ENCODE data around the gene MAD1L1.

The MAD1L1 gene

DNA sequence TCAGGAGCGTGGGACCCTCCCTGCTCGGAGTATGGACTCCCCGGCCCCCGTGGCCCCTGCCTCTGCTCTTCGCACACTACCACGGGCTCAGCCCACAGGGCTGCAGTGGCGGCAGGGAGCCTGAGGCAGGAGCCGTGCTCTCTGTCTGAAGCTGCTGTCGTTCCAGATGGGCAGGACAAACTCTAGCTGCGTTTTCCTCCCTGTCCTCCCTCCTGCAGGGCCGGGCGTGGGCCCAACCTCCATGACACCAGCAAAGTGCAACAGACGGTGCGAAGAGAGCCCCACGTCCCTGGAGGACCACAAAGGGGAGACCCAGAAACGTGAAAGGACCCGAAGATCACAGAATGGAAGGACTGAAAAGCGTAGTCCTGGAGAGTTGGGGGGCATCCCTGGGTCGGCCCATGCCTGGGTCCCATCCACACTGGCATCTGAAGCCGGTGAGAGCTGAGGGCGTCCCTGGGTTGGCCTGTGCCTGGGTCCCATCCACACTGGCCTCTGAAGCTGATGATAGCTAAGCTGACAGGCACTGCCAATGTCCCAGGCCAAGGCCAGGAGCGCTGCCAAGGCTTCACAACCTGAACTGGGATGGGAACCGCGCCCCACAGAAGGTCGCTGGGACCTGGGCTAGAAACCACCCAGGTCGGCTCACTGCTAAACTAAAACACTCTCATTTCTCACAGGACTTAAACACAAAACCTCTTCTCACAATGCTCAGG lies 267.0 kb downstream of the MAD1L1 start:
- H3K4me3 ChIP-seq (ENCODE audit: low read depth, low read length): no peak overlapping the region

DNA sequence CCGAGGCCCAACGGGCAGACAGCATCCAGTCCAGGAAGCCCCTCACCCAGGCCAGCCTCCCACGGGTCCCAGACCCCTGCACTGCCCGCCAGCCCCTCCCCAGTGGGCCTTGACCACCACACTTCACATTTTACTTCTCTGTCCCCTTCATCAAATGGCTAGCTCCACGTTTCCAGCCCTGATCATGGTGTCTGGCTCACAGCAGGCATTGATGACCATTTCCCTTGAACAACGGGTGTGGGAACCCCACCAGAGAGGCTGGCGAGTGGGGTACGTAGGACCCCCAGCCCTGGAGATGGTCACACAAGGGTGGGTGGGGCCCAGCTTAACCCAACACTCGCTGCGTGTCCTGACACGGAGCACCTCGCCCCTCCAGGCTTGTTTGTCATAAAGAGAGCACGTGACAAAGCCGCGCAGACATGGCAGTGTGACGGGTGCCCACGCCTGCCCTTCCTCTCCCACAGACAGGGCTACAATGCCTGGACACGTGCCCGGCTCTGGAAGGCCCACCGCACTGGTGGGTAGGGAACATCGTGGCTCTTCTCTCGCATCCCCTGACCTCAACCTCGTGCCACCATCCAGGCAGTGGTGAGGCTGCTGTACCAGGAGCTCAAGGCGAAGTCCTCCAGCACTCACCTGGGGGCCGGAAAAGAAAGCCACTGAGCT lies 267.7 kb downstream of the MAD1L1 start:
- no peak overlapping the region for H3K4me3 ChIP-seq (ENCODE audit: low read depth, low read length)

DNA sequence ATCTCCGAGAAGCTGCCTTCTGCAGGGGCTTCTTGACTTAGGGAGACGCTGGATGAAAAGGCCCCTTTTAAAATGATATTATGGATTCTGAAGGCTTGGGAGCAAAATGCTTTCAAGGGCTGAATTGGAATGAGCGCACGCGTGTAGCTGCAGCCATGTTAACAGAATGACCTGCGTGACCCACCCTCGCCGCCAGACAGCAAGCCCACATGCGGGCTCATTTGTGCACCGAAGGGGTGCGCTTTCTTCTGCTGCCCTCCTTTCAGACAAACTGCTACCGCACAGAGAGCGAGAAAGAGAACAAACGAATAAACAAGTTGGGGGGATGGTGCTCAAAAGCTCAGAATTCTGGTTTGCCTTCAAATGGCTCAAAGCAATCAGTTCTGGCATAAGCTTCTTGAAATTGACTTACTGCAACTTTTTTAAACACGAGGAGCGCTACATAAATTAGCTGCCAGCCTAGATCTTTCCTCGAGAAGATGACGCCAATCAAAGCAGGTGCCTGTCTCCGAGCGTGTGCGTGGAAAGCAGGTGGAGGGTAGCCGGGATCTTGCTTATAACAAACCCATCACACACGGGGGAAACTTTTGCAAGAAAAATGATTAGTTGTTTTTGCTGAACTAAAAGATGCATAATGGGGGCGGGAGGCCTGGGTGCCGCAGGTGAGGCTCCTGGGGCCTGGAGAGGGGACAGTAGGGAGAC lies 268.4 kb downstream of the MAD1L1 start:
- no peak overlapping the region for H3K4me3 ChIP-seq (ENCODE audit: low read depth, low read length)

DNA sequence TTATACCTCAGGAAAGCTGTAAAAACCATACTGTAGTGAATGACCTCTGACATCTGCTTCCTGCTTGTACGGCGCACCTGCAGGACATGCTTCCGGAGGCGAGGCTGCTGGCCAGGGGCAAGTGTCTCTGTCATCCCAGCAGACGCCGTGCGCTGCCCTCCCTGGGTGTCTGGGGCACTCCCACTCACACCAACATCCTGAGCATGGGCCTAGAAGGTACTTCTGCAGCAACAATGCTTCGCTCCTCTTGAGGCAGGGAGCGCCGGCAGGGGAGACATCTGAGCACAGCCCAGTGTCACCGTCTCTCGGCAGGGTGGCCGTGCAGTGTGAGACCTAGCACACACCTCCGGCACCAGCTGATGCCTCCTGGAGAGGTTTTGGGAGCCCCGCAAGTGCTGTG lies 269.2 kb downstream of the MAD1L1 start:
- H3K4me3 ChIP-seq (ENCODE audit: low read depth, low read length): no peak overlapping the region

DNA sequence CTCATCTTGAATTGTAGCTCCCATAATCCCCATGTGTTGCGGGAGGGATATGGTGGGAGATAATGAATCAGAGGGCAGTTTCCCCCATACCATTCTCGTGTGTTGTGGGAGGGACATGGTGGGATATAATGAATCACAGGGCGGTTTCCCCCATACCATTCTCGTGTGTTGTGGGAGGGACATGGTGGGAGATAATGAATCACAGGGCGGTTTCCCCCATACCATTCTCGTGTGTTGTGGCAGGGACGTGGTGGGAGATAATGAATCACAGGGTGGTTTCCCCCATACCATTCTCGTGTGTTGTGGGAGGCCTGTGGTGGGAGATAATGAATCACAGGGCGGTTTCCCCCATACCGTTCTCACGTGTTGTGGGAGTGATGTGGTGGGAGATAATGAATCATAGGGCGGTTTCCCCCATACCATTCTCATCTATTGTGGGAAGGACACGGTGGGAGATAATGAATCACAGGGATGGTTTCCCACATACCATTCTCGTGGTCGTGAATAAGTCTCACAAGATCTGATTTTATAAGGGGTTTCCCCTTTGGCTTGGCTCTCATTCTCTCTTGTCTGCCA lies 271.0 kb downstream of the MAD1L1 start:
- H3K4me3 ChIP-seq (ENCODE audit: low read depth, low read length): no peak overlapping the region

DNA sequence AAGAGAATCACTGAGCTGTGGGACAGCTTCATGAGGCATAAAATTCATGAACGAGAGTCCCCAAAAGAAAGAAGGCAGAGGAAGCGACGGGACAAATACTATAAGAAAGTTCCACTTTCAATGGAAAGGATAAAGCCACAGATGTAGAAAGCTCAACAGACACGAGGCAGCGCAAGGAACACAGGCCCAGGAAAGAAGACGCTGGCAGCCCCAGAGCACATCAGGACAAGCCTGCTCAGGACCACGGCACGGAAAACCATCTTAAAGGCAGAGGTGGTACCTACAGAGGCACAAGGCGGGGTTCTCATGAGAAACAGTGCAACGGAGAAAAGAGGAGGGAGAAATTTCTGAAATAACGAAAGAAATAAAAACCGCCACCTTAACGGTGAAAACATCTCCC lies 273.4 kb downstream of the MAD1L1 start:
- H3K4me3 ChIP-seq (ENCODE audit: low read depth, low read length): no peak overlapping the region

DNA sequence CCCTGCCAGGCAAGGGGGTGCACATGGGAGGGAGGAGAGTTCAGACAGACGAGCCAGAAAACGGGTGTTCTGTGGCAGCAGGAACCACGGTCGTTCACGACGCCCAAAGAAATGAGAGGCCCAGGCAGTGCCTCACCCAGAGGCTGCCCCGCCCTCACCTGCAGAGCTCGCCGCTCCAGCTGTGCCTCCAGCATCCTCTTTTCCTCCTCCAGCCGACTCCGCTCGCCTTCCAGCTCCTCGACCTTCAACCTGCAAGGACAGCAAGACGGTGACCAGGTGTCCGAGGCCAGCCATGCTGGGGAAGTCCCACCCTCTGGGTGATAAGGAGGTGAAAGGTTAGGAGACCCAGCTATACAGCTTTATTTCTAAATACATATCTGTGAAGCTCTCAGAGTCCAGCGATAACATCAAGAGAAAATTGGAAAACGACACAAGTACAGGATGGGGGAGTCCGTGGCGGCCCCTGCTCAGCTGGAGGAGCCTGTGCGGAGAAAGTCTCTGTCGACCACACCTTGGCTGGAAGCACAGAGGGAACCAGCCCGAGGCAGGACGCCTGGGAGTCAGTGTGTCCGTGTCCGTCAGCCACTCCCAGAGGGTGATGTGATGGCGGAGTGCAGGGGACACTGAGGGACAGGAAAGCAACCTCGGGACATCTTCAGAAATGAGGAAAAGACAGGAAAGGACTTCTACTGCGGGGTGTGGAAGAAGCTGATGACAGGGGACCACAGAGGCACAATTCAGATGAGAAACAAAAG lies 275.1 kb downstream of the MAD1L1 start:
- H3K4me3 ChIP-seq (ENCODE audit: low read depth, low read length): no peak overlapping the region

DNA sequence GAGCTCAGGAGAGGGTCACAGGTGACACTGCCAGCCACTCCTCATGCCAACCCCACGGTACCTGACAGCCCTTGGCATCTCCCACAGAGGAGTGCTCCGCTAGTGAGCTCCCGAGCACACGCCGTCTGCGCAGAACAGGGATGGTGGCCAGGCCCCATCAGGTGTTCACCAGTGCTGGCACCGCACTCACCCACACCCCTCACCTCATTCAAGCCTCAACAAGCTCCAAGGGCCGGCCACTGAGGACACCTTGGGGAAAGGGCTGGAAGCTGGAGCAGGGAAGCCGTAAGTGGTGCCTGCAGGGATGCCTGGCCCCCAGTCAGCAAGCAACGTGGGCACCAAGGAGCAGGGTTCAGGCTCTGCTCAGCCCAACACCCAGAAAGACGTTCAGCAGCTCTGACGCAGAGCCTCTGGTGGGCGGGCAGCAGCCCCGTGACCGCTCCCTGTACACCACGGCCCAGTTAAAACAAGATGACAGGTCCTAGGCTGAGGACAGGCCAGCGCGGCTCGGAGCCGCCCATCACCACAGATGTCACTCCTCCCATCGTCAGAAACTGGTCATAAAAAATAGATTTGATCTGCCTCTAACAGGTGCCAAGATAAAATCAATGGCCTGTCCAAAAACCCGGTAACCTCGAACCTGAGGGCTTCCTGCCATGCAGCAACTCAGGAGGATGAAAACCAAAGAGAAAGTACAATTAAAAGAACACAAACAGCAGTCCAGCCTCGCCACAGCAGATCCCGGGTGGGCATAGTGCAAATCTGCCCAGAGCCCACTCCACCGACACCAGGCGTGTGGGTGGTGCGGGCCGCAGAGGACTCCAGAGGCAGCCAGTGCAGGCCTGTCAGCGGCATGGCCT lies 275.9 kb downstream of the MAD1L1 start:
- no peak overlapping the region for H3K4me3 ChIP-seq (ENCODE audit: low read depth, low read length)

DNA sequence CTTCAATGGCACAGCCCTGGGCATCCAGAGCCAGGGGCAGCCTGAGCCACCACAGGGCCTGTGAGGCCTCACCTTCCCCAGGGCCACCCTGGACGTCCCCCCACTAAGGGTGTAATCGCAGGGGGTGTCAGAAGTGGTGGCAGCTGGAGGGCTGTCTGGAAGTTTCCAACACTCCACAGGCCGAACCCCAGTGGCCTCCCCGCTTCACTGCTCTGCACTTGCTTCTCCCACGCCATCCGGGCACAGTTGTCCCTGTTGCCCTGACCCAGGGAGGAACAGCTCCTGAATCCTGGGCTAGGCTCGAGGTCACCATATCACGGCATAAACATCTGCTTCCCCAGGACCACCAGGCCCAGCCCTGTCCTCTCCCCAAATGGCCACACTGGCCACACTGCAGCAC lies 276.6 kb downstream of the MAD1L1 start:
- H3K4me3 ChIP-seq (ENCODE audit: low read depth, low read length): no peak overlapping the region

DNA sequence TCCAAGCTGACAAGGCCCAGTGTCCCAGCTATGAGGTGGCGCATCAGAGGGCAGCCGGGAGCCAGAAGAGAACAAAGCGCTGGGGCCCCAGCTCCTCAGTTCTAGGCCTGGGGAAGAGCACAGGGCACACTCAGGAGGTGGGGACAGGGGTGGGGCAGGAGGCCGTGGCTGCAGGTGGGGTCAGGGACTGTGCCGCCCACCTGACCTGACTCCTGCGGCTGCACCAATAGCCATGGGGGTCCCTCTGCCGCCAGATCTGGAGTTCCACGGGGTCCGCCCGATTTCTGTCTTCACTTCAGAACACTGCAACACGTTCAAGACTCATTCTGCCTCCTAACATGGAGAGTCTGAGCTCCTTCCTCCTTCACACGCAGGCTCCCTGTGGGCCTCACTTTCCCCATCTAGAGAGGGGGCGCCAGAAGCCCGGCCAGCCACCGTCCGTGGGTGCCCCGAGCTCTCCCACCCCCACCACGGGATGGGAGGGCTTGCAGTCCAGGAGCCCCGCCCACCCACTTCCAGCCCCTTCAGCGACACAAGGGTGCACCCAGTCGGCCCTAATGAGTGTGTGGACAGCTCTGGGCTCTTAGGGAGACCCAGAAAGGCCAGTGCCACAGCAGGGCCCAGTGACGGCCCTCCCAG lies 278.3 kb downstream of the MAD1L1 start:
- no peak overlapping the region for H3K4me3 ChIP-seq (ENCODE audit: low read depth, low read length)

DNA sequence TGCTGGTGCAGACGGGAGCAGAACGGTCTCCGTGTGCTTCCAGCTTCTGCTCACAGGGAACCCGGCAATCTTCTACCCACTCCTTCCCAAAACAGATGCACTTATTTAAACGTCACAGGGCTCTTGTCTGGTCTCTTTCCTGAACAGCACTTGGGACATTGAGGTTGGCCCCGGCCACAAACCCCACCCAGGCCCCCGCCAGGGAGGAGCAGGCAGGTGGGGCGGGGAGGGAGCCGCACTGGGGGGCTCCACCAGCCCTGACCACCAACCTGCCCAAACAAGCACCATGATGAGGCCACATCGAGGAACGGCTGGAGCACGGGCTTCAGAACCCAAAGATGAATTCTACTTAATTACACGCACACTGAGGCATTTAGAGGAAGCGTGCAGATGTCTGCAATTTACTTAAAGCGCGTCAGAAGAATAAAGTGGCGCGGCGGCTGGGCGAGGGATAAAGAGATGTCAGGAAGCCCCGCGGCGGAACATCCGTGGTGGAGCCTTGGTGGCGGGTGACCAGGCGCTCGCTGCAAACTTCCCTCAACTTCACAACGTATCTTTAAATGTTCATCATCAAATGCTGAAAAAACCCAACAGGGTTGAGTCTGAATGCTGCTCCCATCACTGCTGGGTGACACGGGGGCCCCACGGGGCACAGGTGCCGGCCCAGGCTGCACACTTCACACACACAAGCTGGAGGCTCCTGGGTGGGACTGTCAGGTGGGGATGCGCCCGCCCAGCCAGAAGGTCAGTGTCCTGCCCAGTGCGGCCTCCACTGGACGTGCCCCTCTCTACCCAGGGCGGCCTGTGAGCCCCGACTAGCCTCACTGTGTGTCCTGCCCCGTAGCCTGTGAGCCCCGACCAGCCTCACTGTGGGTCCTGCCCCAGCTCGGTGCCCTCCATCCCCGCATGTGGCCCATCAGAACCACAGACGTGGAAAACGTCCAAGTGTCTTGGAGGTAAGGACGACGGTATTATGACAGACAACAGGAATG lies 279.2 kb downstream of the MAD1L1 start:
- H3K4me3 ChIP-seq (ENCODE audit: low read depth, low read length): no peak overlapping the region

DNA sequence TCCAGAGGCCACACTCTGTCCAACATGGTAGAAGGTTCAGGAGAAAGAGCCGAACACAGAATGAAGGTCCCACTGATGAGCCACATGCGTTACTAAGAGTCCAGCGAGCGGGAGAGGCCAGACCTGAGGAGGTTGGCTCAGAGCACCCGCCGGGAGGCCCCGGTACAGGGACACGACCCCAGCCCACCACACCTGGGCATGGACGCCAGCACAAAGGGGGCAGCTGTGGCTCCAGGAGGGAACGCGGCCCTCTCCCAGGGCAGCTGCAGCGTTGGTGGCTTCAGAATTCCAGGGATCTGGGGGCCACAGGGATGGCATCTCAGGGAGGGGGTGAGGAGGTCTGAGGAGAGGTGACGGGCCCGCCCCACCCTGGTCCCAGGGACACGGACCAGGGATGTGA lies 280.0 kb downstream of the MAD1L1 start:
- H3K4me3 ChIP-seq (ENCODE audit: low read depth, low read length): no peak overlapping the region

DNA sequence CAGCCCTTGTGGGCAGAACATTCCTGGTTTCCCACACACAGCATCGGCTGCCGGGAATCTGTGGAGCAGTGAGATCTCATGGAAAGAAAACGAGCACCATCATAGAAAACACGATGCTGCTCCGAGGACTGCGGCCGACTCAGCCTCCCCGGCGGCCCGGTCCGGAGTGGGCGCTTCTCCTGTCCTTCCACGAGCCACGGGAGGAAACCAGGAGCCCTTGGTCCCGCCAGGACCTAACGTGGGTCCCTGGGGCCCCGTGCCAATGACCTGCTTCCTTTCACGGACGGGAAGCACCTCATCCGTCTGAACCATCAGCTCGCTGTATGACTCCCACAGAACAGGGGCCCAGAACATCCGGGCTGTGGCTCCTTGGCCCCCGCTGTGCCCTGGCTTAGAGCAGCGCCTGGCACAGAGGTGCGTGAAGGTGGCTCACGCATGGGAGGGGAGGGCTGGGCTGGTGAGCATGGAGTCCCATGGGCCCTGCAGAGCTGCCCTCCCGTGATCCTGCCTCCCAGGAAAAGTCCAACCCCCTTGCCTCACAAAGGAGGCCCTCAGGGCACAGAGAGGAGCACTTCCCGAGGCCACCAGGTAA lies 280.5 kb downstream of the MAD1L1 start:
- no peak overlapping the region for H3K4me3 ChIP-seq (ENCODE audit: low read depth, low read length)

DNA sequence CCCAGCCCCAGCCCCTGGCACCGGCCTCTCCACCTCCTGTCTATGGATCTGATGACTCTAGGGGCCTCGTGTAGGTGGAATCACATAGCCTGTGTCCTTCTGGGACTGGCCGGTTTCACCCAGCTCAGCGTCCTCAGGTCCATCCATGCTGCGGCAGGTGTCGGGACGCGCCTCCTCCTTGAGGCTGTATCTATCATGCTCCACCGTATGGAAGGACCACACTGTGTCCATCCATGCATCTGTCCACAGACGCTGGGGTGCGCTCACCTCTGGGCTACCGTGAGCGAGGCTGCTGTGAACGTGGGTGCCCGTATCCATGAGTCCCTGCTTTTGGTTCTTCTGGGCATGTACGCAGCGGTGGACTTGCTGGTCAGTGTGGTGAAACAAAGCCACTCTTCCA lies 281.1 kb downstream of the MAD1L1 start:
- H3K4me3 ChIP-seq (ENCODE audit: low read depth, low read length): no peak overlapping the region

DNA sequence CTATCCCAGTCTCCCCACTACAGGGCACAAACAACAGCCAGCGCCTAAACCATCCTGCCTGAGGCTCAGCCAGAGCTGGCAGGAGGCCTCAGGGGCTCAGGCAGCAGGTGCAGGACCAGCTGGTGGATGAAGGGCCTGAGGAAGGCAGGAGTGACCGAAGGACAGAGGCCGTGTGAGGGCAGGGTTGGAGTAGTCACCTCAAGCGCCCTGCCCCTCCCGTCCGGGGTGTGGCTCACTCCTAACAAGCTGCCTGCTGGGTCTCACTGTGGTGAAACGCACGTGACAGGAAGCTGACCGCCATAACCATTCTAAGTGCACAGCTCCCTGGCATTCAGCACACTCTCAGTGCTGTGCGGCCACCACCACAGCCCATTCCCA lies 281.6 kb downstream of the MAD1L1 start:
- H3K4me3 ChIP-seq (ENCODE audit: low read depth, low read length): no peak overlapping the region

DNA sequence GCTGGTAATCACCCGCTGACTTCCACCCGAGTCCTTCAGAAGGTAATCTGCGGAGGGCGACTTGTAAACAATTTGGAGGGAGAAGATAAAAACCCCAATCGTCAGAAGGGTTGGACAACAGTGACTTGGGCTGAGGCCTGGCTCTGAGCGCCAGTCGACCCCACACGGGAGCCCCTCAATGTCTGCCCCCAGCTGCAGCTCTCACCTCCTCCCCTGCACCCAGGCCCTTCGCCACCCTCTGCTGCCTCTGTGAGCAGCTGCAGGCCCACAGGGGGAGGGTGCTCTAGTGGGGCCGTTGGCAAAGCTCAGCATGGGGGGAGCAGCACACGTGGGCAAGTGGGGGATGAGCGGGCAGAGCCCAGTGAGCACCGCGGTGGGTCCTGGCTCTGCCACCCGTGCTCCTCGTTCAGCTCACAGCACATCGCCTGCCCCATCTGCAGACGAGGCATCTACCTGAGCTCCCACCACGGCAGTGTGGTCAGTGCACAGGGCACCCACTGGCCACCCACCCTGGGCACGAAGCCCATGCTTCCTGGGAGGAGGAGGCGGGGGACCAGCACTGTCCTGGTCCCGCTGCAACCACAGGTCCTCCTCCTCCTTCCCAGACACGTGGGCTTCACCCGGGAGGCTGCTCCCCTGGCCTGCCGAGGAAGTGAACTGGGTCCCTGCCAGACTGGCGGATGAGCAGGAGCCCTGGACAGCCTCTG lies 282.1 kb downstream of the MAD1L1 start:
- H3K4me3 ChIP-seq (ENCODE audit: low read depth, low read length): no peak overlapping the region

DNA sequence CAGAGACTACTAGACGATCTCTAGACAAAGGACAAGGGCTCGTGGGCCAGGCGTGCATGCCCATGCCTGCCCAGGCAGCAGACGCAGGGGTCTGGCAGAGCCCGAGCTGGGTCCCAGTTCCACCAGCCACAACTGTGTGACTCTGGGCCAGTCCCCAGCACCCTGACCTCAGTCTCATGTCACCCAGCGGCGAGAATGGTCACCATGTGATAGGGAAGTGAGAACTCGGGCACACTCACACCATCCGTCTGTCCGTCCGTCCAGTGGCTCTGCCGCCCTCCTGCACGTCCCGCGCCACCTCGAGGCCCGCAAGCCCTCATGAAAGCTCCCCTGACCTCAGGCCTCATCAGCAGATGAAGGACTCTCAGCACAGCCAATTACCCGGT lies 282.7 kb downstream of the MAD1L1 start:
- no peak overlapping the region for H3K4me3 ChIP-seq (ENCODE audit: low read depth, low read length)

DNA sequence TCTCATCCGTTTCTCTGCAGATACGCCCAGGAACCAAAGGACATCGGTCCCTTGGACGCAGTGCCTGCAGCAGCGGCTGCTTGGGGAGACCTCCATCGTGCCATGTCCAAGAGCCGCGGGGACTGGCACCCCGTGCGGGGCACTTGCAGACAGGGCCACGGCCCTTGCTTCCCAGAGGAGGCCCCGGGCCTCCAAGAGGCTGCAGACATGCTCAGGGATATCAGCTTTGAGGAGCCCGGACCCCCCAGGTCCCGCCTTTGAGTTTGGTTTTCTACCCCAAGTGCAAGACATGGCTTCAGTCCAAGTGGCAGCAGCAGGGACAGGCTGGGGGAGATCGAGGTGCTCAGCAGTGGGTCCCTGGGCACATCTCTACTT lies 283.1 kb downstream of the MAD1L1 start:
- H3K4me3 ChIP-seq (ENCODE audit: low read depth, low read length): no peak overlapping the region
